HG02642 (cell line): Measurements from ENCODE around the gene OR5M8.

ENCODE experiments used
- ATAC-seq: cut with Tn5 transposase; IDR thresholded peaks from one replicate; pipeline ENCODE4 v1.9.1; 2021; ENCODE audit warnings: mild to moderate bottlenecking; ENCODE audit not compliant: unreplicated experiment, poor library complexity

OR5M8 gene

GRCh38 chr11:56491270-56491669 lies at the start of gene OR5M8:
OR5M8 (minus strand) TSS chr11:56491370; CDS start chr11:56491370, 0 bp downstream.
- no peak for ATAC-seq

GRCh38 chr11:56533054-56533740 lies 42.0 kb upstream of the OR5M8 start:
- no peak for ATAC-seq

- ATAC-seq, result no peak
Measured at GRCh38 chr11:56531856-56532255, 40.7 kb upstream of the OR5M8 start.

- no peak for ATAC-seq
Measured at GRCh38 chr11:56522008-56522407, 30.8 kb upstream of the OR5M8 start.

- ATAC-seq, result no peak
Measured at GRCh38 chr11:56513280-56513679, 22.1 kb upstream of the OR5M8 start.

GRCh38 chr11:56509439-56509838 lies 18.3 kb upstream of the OR5M8 start:
- ATAC-seq, result no peak

- no peak for ATAC-seq
Measured at GRCh38 chr11:56497010-56497409, 5.8 kb upstream of the OR5M8 start.

- ATAC-seq, result no peak
Measured at GRCh38 chr11:56495117-56495516, 3.9 kb upstream of the OR5M8 start.

- no peak for ATAC-seq
Measured at GRCh38 chr11:56486801-56487200, 4.4 kb downstream of the OR5M8 start.

GRCh38 chr11:56474729-56475235 lies 16.4 kb downstream of the OR5M8 start:
- no peak for ATAC-seq

GRCh38 chr11:56473252-56473651 lies 17.9 kb downstream of the OR5M8 start, which contains the start of gene OR5M3:
OR5M3 (minus strand) TSS chr11:56473352; CDS start chr11:56470497, 2,855 bp downstream.
- ATAC-seq, result no peak

- ATAC-seq, result no peak
Measured at GRCh38 chr11:56457076-56457475, 34.1 kb downstream of the OR5M8 start.

GRCh38 chr11:56453521-56453920 lies 37.6 kb downstream of the OR5M8 start:
- ATAC-seq, result no peak
